Measurements from ENCODE around the gene RIN3. TPM values are rescaled to one million over a fixed set of nuclear protein-coding genes. Genes with fewer than 3 reads are reported as not detected.

RIN3 gene
- total and polyA plus RNA-seq, 10 donors = 17.2 to 117 (median 75.7) TPM

GRCh38 chr14:92516344-92516965 lies 2.9 kb downstream of the RIN3 start:
- peak; percentile 69 for DNase-seq
- peak overlapping the region in 2 of 8 donors; percentile 87 for H3K4me3 ChIP-seq
- intact Hi-C loops (cut with DNase I; ENCODE audit: low total_unique reads) = no loop called here
- 64 to 90% (median 83%) methylated on average over 3 to 4 of the region's 4 CpGs for WGBS, 5 donors
- peaks cover 19 to 94% (median 74%) of the 10 kb centered on the region in 6 donors for H3K4me1 ChIP-seq
- peaks cover 0 to 10% (median 0%) of the 10 kb centered on the region in 6 donors for H3K36me3 ChIP-seq
- no peaks in the 10 kb centered on the region for H3K9me3 ChIP-seq
- peak overlapping the region in 7 of 8 donors; percentile 85 to 97 (median 93) for H3K27ac ChIP-seq
- TF ChIP-seq POLR2A (IDR thresholded peaks at IDR 0.05) (no peak), CTCF (IDR thresholded peaks at IDR 0.05 in 8 of 11, conservative IDR thresholded peaks at IDR 0.05 in 3 of 11) (no peak), POLR2AphosphoS5 (IDR thresholded peaks at IDR 0.05) (no peak)
- H3K27me3 ChIP-seq (replicated peaks in 1 of 7) = peaks cover 0 to 19% (median 0%) of the 10 kb centered on the region in 7 donors

- TF ChIP-seq POLR2A (IDR thresholded peaks at IDR 0.05) (no peak), CTCF (IDR thresholded peaks at IDR 0.05 in 8 of 11, conservative IDR thresholded peaks at IDR 0.05 in 3 of 11) (no peak)
- Histone ChIP-seq H3K4me3 (no peak overlapping the region), H3K27ac (peak overlapping the region in 7 of 8 donors; percentile 85 to 97 (median 93)), H3K9me3 (no peaks in the 10 kb centered on the region), H3K27me3 (replicated peaks in 1 of 7) (peaks cover 0 to 19% (median 0%) of the 10 kb centered on the region in 7 donors), H3K36me3 (peaks cover 0 to 10% (median 0%) of the 10 kb centered on the region in 6 donors), H3K4me1 (peaks cover 19 to 93% (median 71%) of the 10 kb centered on the region in 6 donors)
- intact Hi-C loops (cut with DNase I; ENCODE audit: low total_unique reads) = no loop called here
- WGBS, 5 donors = 63 to 87% (median 72%) methylated on average over 5 of the region's 5 CpGs
- peak; percentile 71 for DNase-seq
Observed at GRCh38 chr14:92516966-92517506, 3.5 kb downstream of the RIN3 start.

GRCh38 chr14:92517761-92518160 lies 4.2 kb downstream of the RIN3 start:
- Histone ChIP-seq H3K27ac (peak overlapping the region in 4 of 8 donors; percentile 70 to 97 (median 94)), H3K9me3 (no peaks in the 10 kb centered on the region), H3K36me3 (peaks cover 0 to 10% (median 0%) of the 10 kb centered on the region in 6 donors), H3K27me3 (replicated peaks in 1 of 7) (peaks cover 0 to 19% (median 0%) of the 10 kb centered on the region in 7 donors), H3K4me3 (no peak overlapping the region), H3K4me1 (peaks cover 14 to 93% (median 65%) of the 10 kb centered on the region in 6 donors)
- intact Hi-C loops (cut with DNase I; ENCODE audit: low total_unique reads) = no loop called here
- DNase-seq = peak; percentile 58
- no peak for TF ChIP-seq CTCF (IDR thresholded peaks at IDR 0.05 in 8 of 11, conservative IDR thresholded peaks at IDR 0.05 in 3 of 11)
- TF ChIP-seq POLR2AphosphoS5 (IDR thresholded peaks at IDR 0.05) = no peak
- no peak for TF ChIP-seq POLR2A (IDR thresholded peaks at IDR 0.05)
- WGBS, 5 donors = 76 to 81% (median 77%) methylated on average over 2 of the region's 2 CpGs

Measured in spleen (tissue), 11 donors.